Gastroesophageal sphincter (tissue), 3 donors: ENCODE results near the gene FER.
"Not testable (repeated sequence)": the region's sequence is repeated elsewhere in the genome, so short reads cannot be mapped to it uniquely, and the experiment has no call there.

Experiments
- CTCF ChIP-seq, 4 experiments: fragments of 200-600 bp in 2 of 4; fragments of 450-650 bp in 2 of 4; sonication (generic) in 1 of 4; IDR thresholded peaks; one replicate each; pipeline ENCODE4 v1.5.1; 2017 to 2019; ENCODE audit warnings: antibody characterized with exemption in 4 of 4, mild to moderate bottlenecking in 2 of 4, moderate library complexity in 2 of 4
- EP300 ChIP-seq: sonication (generic); formaldehyde crosslinking; IDR thresholded peaks from one replicate; pipeline ENCODE4 v1.6.1; 2017; ENCODE audit warnings: antibody characterized with exemption, mild to moderate bottlenecking
- POLR2A ChIP-seq, 2 donors: fragments of 450-650 bp; IDR thresholded peaks; one replicate each; pipeline ENCODE4 v1.6.1; 2017; ENCODE audit warnings: antibody characterized with exemption in 2 of 2, mild to moderate bottlenecking in 2 of 2, moderate library complexity in 1 of 2
- POLR2AphosphoS5 ChIP-seq: sonication (generic); formaldehyde crosslinking; IDR thresholded peaks from one replicate; pipeline ENCODE4 v1.6.1; 2017; ENCODE audit warnings: antibody characterized with exemption

GRCh38 chr5:108992396-108993085, 244.8 kb downstream of the FER start:
- not testable (repeated sequence) for TF ChIP-seq EP300; CTCF (IDR thresholded peaks at IDR 0.05); POLR2A (IDR thresholded peaks at IDR 0.05); POLR2AphosphoS5
